GM13976 (cell line): ENCODE results near the gene ATXN7.
A peak's percentile ranks its signal among the peaks of the same experiment; 100 is the strongest.

Experiments used
- DNase-seq: peaks from one replicate; pipeline ENCODE4 v3.0.0; 2012; ENCODE audit warnings: low spot score
- CTCF ChIP-seq: IDR thresholded peaks from 2 replicates; pipeline ENCODE4 v1.5.1; 2012; ENCODE audit warnings: borderline replicate concordance, mild to moderate bottlenecking; ENCODE audit not compliant: insufficient read depth; ENCODE audit errors: extremely low read depth, missing control alignments, control extremely low read depth
- in situ Hi-C: fragments of 300-500 bp; cut with MboI; formaldehyde crosslinking; loops from one replicate; pipeline ENCODE4 v1.12.0; 2022; ENCODE audit warnings: low sequenced_read_pairs, mixed read lengths, inconsistent platforms; ENCODE audit not compliant: unreplicated experiment

Gene ATXN7

DNA sequence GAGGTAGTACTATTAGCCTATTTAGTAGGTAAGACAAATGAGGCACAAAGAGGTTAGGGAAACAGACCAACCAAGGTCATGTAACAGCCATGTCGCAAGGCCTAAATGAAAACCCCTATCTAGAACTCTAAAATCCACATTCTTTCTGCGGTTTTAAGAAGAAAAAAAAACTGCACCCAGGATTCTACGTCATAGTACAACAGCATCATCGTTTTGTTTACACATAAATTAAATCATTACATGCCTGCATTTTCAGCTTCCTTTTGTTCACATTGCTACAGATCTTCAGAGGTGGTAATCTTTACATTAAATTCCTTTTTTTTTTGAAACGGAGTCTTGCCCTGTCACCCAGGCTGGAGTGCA, 160.2 kb downstream of the ATXN7 start:
- no peak for DNase-seq
- no peak for TF ChIP-seq CTCF
- in situ Hi-C loops: loop anchor here (10.0 kb wide), 1 partner anchor 441 kb away; no protein-coding TSS in a partner anchor

GRCh38 chr3:64026346-64026745, 162.7 kb downstream of the ATXN7 start:
- no peak for DNase-seq
- TF ChIP-seq CTCF: no peak
- in situ Hi-C loops: loop anchor here (5.0 to 10.0 kb wide), 2 partner anchors 371 to 438 kb away; no protein-coding TSS in a partner anchor

DNA sequence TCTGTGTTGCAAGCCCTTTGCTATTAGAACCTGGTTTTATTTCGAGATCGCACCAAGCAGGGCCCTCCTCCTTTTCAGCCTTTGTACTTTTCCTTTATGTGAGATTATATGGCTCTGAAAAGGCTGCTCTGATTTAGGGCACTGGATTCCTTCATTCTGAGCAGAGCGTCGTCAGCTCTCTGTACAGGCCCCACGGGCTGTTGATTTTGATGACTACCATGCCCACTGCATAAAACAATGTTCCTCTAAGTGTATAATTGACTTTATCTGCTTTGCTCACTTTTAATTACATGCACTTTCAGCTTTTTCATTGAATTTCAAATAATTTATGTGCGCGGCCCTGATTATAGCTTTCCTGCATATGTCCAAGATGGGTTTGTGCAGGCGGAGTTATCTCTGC, 164.0 kb downstream of the ATXN7 start:
- in situ Hi-C loops: loop anchor here (5.0 to 10.0 kb wide), 2 partner anchors 370 to 437 kb away; no protein-coding TSS in a partner anchor
- DNase-seq: no peak
- no peak for TF ChIP-seq CTCF

- DNase-seq: no peak
- no peak for TF ChIP-seq CTCF
- in situ Hi-C loops: loop anchor here (5.0 to 10.0 kb wide), 2 partner anchors 369 to 436 kb away; no protein-coding TSS in a partner anchor
Measured at GRCh38 chr3:64028754-64029153, 165.1 kb downstream of the ATXN7 start.

DNA sequence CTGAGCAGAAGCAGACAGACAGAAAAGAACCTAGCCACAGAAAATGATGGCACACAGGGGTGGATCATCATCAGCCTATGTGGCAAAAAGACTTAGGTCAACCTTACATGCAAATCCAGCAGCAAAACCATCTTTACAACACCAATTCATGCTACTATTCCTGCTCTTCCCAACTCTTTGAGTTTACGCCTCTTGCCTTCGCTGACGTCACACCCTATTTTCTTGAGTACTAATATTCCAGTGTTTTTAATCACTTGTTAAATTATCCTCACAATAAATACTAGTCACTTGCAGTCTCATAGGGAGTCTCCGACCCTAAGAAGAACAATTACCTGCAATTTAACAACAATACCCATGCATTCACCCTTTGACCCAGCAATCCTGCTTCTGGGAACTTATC, 165.6 kb downstream of the ATXN7 start:
- no peak for TF ChIP-seq CTCF
- DNase-seq: no peak
- in situ Hi-C loops: loop anchor here (5.0 to 10.0 kb wide), 2 partner anchors 368 to 436 kb away; no protein-coding TSS in a partner anchor

GRCh38 chr3:64030741-64031140, 167.1 kb downstream of the ATXN7 start:
- in situ Hi-C loops: loop anchor here (10.0 kb wide), 1 partner anchor 454 kb away; no protein-coding TSS in a partner anchor
- DNase-seq: peak; percentile 74
- TF ChIP-seq CTCF: peak; percentile 84
